T1000 (cell line): ENCODE data around the gene SH2D3C.

Experiments
- DNase-seq: peaks from one replicate; lab custom pipeline; 2025; ENCODE audit warnings: mixed read lengths; lab: John Stamatoyannopoulos, UW

Gene SH2D3C

GRCh38 chr9:127698985-127699670 lies 79.3 kb downstream of the SH2D3C start:
- no peak for DNase-seq

- no peak for DNase-seq
Measured at GRCh38 chr9:127698386-127698785, 80.1 kb downstream of the SH2D3C start.

- DNase-seq: no peak
Measured at GRCh38 chr9:127697575-127697974, 80.9 kb downstream of the SH2D3C start.

GRCh38 chr9:127694890-127695720 lies 83.4 kb downstream of the SH2D3C start:
- no peak for DNase-seq

- DNase-seq: no peak
Measured at GRCh38 chr9:127693697-127694096, 84.8 kb downstream of the SH2D3C start.

DNA sequence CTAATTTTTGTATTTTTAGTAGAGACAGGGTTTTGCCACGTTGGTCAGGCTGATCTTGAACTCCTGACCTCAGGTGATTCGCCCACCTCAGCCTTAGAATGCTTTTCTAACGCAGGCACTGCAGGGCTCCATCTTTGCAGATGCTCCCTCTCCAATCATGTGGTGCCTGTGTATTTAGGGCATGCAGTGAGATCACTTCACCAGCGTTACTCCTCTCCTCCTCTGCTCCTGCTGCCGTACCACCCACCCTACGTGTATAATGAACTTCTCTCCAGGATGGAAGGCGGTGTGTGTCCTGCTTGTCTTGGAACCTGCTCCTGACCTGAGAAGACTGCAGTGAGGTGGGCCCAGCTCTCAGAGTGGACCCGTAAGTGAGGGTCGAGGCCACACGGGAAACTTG lies 85.3 kb downstream of the SH2D3C start:
- no peak for DNase-seq

DNA sequence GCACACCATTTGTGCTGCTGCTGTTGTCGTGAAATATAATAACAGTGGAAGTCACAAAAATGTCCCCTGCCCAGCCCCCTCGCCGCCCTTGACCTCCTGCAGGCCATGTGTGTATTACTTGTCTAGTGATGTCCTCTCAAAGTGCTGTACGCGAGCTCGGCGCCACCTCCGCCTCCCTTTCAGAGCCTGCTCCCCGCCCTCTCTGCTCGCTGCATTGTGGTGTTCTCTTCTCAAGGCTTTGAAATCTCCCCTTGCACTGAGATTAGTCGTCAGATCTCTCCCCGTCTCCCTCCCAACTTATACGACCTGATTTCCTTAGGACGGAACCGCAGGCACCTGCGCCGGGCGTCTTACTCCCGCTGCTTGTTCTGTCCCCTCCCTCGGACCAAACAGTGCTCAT lies 86.4 kb downstream of the SH2D3C start:
- no peak for DNase-seq

- DNase-seq: no peak
Measured at GRCh38 chr9:127690735-127691134, 87.7 kb downstream of the SH2D3C start.

DNA sequence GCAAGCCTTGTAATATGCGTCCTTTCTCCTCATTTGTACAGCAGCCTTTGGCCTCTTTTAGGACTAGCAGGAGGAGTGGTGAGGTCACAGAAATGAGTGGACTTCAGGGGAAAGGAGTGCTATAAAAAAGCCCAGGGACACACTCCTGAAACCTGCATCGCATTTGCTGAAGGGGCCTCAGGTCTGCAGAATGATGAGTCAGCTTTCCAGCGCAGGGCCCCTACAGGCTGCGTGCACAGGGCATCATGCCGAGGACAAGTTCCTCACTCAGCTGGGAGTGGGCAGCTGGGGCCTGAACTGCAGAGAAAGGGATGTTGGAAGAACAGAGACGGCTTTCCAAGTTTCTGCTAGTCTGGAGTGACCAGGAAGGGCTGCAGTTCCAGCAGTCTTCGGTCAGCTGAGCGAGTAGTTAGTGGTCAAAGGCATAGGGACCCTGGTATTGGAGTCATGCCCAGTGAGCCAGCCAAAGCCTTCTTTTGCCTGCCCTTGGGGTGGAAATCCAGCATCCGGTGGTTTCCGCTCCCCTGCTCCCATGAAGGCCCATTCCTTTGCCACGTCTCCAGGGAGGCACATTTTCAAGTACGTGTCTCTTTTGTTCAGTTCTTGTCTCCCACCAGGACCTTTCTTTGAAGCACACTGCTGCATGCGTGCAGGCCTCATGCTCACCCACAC lies 89.0 kb downstream of the SH2D3C start:
- DNase-seq: no peak
